H1 (cell line): Measurements from ENCODE around the gene FAM50B. TPM values are rescaled to one million over a fixed set of nuclear protein-coding genes. Genes with fewer than 3 reads are reported as not detected.

Experiments used
- CTCF ChIA-PET: fragments of 300-600 bp; sonication (Branson Sonifier 250); formaldehyde crosslinking; loops from one replicate; lab custom pipeline; 2021; ENCODE audit not compliant: partially characterized antibody; lab: Charles Lee
- POLR2A ChIA-PET: fragments of 300-600 bp; sonication (Branson Sonifier 250); formaldehyde crosslinking; loops from one replicate; lab custom pipeline; 2021; ENCODE audit warnings: inconsistent platforms; ENCODE audit not compliant: partially characterized antibody; lab: Charles Lee
- DNase-seq, 2 experiments: peaks; one replicate each; pipeline versions ENCODE4 v3.0.0 to v3.0.0-alpha.2; 2010 to 2022; ENCODE audit warnings: low spot score in 2 of 2, low read depth in 1 of 2, mixed read lengths in 1 of 2
- FAIRE-seq: peaks from 2 replicates; lab custom pipeline; 2011; peaks lifted over from hg19 to GRCh38; lab: Jason Lieb, UNC
- H2AFZ ChIP-seq: 2 replicates; pipeline ENCODE4 v1.8.1; 2012; ENCODE audit warnings: low read length, inconsistent platforms
- H2AK5ac ChIP-seq: 2 replicates; pipeline ENCODE4 v1.6.1; 2013; ENCODE audit warnings: low read depth, low read length
- H2BK120ac ChIP-seq: replicated peaks from 2 replicates; pipeline ENCODE3; 2013; ENCODE audit warnings: low read depth, low read length, inconsistent platforms
- H2BK12ac ChIP-seq: 2 replicates; pipeline ENCODE4 v1.6.1; 2013; ENCODE audit warnings: low read depth, low read length
- H2BK15ac ChIP-seq: 2 replicates; pipeline ENCODE4 v1.6.1; 2013; ENCODE audit warnings: low read length
- H2BK20ac ChIP-seq: 2 replicates; pipeline ENCODE4 v1.6.1; 2013; ENCODE audit warnings: low read length
- H2BK5ac ChIP-seq: 2 replicates; pipeline ENCODE4 v1.6.1; 2013; ENCODE audit warnings: low read depth, low read length
- H3K14ac ChIP-seq: 2 replicates; pipeline ENCODE4 v1.6.1; 2013; ENCODE audit warnings: inconsistent platforms; ENCODE audit not compliant: insufficient read length
- H3K18ac ChIP-seq: 2 replicates; pipeline ENCODE4 v1.6.1; 2013; ENCODE audit warnings: low read length; ENCODE audit errors: extremely low read depth
- H3K23ac ChIP-seq: 2 replicates; pipeline ENCODE4 v1.6.1; 2013; ENCODE audit warnings: inconsistent platforms; ENCODE audit not compliant: insufficient read length
- H3K23me2 ChIP-seq: 2 replicates; pipeline ENCODE4 v1.6.1; 2013; ENCODE audit warnings: low read depth, low read length
- H3K27ac ChIP-seq: 2 replicates; pipeline ENCODE4 v1.6.1; 2011; ENCODE audit warnings: low read depth, low read length, inconsistent platforms
- H3K27me3 ChIP-seq, 4 experiments: replicated peaks in 1 of 4; 1 replicate in 1 of 4; 2 replicates in 3 of 4; pipeline versions ENCODE4 v1.6.1 to v1.8.1; 2011 to 2013; ENCODE audit warnings: low read length in 3 of 4, mild to moderate bottlenecking in 3 of 4, inconsistent platforms in 2 of 4, mixed read lengths in 2 of 4, moderate library complexity in 1 of 4; ENCODE audit not compliant: control insufficient read depth in 3 of 4, insufficient read depth in 3 of 4; ENCODE audit errors: extremely low read depth in 1 of 4
- H3K36me3 ChIP-seq, 4 experiments: 2 replicates each; pipeline versions ENCODE4 v1.6.1 to v1.8.1; 2011 to 2013; ENCODE audit warnings: mild to moderate bottlenecking in 4 of 4, low read length in 3 of 4, moderate library complexity in 2 of 4, control low read depth in 1 of 4, inconsistent platforms in 1 of 4; ENCODE audit not compliant: insufficient read depth in 4 of 4, control insufficient read depth in 2 of 4
- H3K4ac ChIP-seq: replicated peaks from 2 replicates; pipeline ENCODE3; 2013; ENCODE audit warnings: low read length, low read depth, mixed read lengths, inconsistent platforms; ENCODE audit not compliant: insufficient read length
- H3K4me1 ChIP-seq, 4 experiments: replicated peaks in 1 of 4; 1 replicate in 1 of 4; 2 replicates in 3 of 4; pipeline versions ENCODE4 v1.6.1 to v1.8.1; 2011 to 2013; ENCODE audit warnings: low read length in 3 of 4, inconsistent platforms in 2 of 4, mixed read lengths in 1 of 4; ENCODE audit not compliant: insufficient read depth in 4 of 4, control insufficient read depth in 3 of 4
- H3K4me2 ChIP-seq, 2 experiments: 2 replicates each; pipeline versions ENCODE4 v1.6.1 to v1.8.1; 2011 to 2013; ENCODE audit warnings: low read depth in 2 of 2, low read length in 2 of 2, control low read depth in 1 of 2, inconsistent platforms in 1 of 2, mild to moderate bottlenecking in 1 of 2; ENCODE audit not compliant: insufficient read depth in 1 of 2
- H3K4me3 ChIP-seq, 4 experiments: fragments of 200-600, 300-600 bp in 1 of 4; sonication (generic), shearing (Covaris generic), sonication (Bioruptor Twin) in 1 of 4; 2 replicates each; pipeline versions ENCODE4 v1.5.1 to v1.8.1; 2011 to 2016; ENCODE audit warnings: low read length in 4 of 4, low read depth in 3 of 4, control low read depth in 2 of 4, inconsistent platforms in 2 of 4, mild to moderate bottlenecking in 2 of 4, mixed read lengths in 1 of 4, moderate library complexity in 1 of 4; ENCODE audit not compliant: insufficient read depth in 2 of 4; ENCODE audit errors: extremely low read depth in 1 of 4
- H3K56ac ChIP-seq: replicated peaks from 2 replicates; pipeline ENCODE3; 2013; ENCODE audit warnings: low read depth, mild to moderate bottlenecking, mixed read lengths, low read length, inconsistent platforms; ENCODE audit not compliant: insufficient read length
- H3K79me1 ChIP-seq: 2 replicates; pipeline ENCODE4 v1.6.1; 2013; ENCODE audit warnings: low read depth, low read length, control low read depth
- H3K79me2 ChIP-seq, 2 experiments: 2 replicates each; pipeline versions ENCODE4 v1.6.1 to v1.8.1; 2012 to 2013; ENCODE audit warnings: low read length in 2 of 2, mild to moderate bottlenecking in 2 of 2, inconsistent platforms in 1 of 2; ENCODE audit not compliant: insufficient read depth in 2 of 2, control insufficient read depth in 1 of 2
- H3K9ac ChIP-seq, 4 experiments: replicated peaks in 1 of 4; 1 replicate in 1 of 4; 2 replicates in 3 of 4; pipeline versions ENCODE4 v1.6.1 to v1.8.1; 2011 to 2013; ENCODE audit warnings: low read depth in 3 of 4, low read length in 3 of 4, control low read depth in 2 of 4, mild to moderate bottlenecking in 2 of 4, moderate library complexity in 2 of 4, inconsistent platforms in 1 of 4; ENCODE audit errors: extremely low read depth in 1 of 4
- H3K9me3 ChIP-seq, 2 experiments: 2 replicates each; pipeline versions ENCODE4 v1.6.1 to v1.8.1; 2012 to 2013; ENCODE audit warnings: mild to moderate bottlenecking in 2 of 2, moderate library complexity in 2 of 2, control low read depth in 1 of 2, inconsistent platforms in 1 of 2, low read depth in 1 of 2, low read length in 1 of 2, mixed read lengths in 1 of 2; ENCODE audit not compliant: insufficient read depth in 2 of 2
- H4K20me1 ChIP-seq, 2 experiments: replicated peaks in 1 of 2; 2 replicates each; pipeline versions ENCODE3 to v1.8.1; 2011 to 2013; ENCODE audit warnings: inconsistent platforms in 2 of 2, low read length in 2 of 2, mild to moderate bottlenecking in 1 of 2; ENCODE audit not compliant: insufficient read depth in 2 of 2, control insufficient read depth in 1 of 2
- H4K5ac ChIP-seq: 2 replicates; pipeline ENCODE4 v1.6.1; 2013; ENCODE audit warnings: low read length, low read depth, mixed read lengths, inconsistent platforms; ENCODE audit not compliant: insufficient read length
- H4K8ac ChIP-seq: 2 replicates; pipeline ENCODE4 v1.8.0; 2013; ENCODE audit warnings: mild to moderate bottlenecking, moderate library complexity, low read length, inconsistent platforms; ENCODE audit not compliant: insufficient read depth; ENCODE audit errors: extremely low read depth
- H4K91ac ChIP-seq: replicated peaks from 2 replicates; pipeline ENCODE3; 2013; ENCODE audit warnings: low read length, mixed read lengths, inconsistent platforms; ENCODE audit not compliant: insufficient read length
- CREB1 ChIP-seq: IDR thresholded peaks from 2 replicates; pipeline ENCODE4 v1.6.1; 2012; ENCODE audit warnings: inconsistent platforms
- CTCF ChIP-seq, 3 experiments: IDR thresholded peaks; 1 replicate in 2 of 3; 2 replicates in 1 of 3; pipeline versions ENCODE4 v1.5.1 to v1.6.1; 2011; ENCODE audit warnings: low read length in 3 of 3, mild to moderate bottlenecking in 3 of 3, inconsistent platforms in 2 of 3, low read depth in 1 of 3, moderate library complexity in 1 of 3; ENCODE audit not compliant: insufficient read depth in 1 of 3; ENCODE audit errors: control extremely low read depth in 1 of 3
- E2F6 ChIP-seq: IDR thresholded peaks from 2 replicates; pipeline ENCODE4 v1.6.1; 2012; ENCODE audit warnings: inconsistent platforms
- KDM1A ChIP-seq: fragments of 200-600, 300-600 bp; sonication (generic); IDR thresholded peaks from 2 replicates; pipeline ENCODE4 v1.7.1; 2016; ENCODE audit warnings: mild to moderate bottlenecking, low read length, borderline replicate concordance
- RAD21 ChIP-seq, 2 experiments: IDR thresholded peaks in 1 of 2; conservative IDR thresholded peaks in 1 of 2; 2 replicates each; pipeline ENCODE4 v1.6.1; 2011; ENCODE audit warnings: low read depth in 2 of 2, low read length in 2 of 2, improper control_type of control experiment in 1 of 2, inconsistent platforms in 1 of 2, mild to moderate bottlenecking in 1 of 2, moderate library complexity in 1 of 2
- RBBP5 ChIP-seq: IDR thresholded peaks from 2 replicates; pipeline ENCODE4 v1.7.1; 2012; ENCODE audit warnings: low read depth, mild to moderate bottlenecking, inconsistent platforms, low read length, moderate library complexity, borderline replicate concordance
- WGBS, 2 experiments: shearing (Covaris generic) in 1 of 2; methylation state at CpG; one replicate each; pipeline versions ENCODE4 v1.1.6 to v1.1.7; 2013 to 2015; ENCODE audit warnings: low lambda C conversion rate in 2 of 2, mixed read lengths in 2 of 2, inconsistent platforms in 1 of 2, low coverage in 1 of 2, missing lambda C conversion rate in 1 of 2; ENCODE audit not compliant: insufficient replicate concordance in 2 of 2, insufficient coverage in 1 of 2, insufficient read length in 1 of 2; ENCODE audit errors: extremely low coverage in 1 of 2, missing lambda C conversion rate in 1 of 2; 5-methylcytosine and 5-hydroxymethylcytosine counted together
- polyA plus RNA-seq, 7 experiments: library from polyadenylated mRNA; depleted of rRNA in 3 of 7; stranded (reverse) in 5 of 7; unstranded in 2 of 7; fragments of >200 nt in 5 of 7; fragments of 200-250 nt in 2 of 7; gene quantifications; 1 replicate in 5 of 7; 2 replicates in 1 of 7; 4 replicates in 1 of 7; pipeline versions ENCODE4 v1.2.1 to v1.2.3, GENCODE V29; 2011 to 2013; ENCODE audit warnings: missing spikeins in 2 of 7, mixed read lengths in 2 of 7
- total RNA-seq: library from RNA; stranded (reverse); fragmentation: NEBNext Ultra II Directional; extraction: Animal tissue kit (Norgen Biotek cat#: 25700); gene quantifications from 2 replicates; pipeline ENCODE4 v1.2.1, GENCODE V29; 2021

FAM50B gene
- total and polyA plus RNA-seq, 2 of the 8 experiments (the other 6 are each of a cell fraction or from before 2014, with no cell fraction given) = 3.1 to 3.2 TPM

- H4K91ac ChIP-seq = no peak overlapping the region
- DNase-seq (peak; percentile 33 to 77), FAIRE-seq (no peak)
- H3K4ac ChIP-seq = no peak overlapping the region
- H2AFZ ChIP-seq = no peak overlapping the region
- peaks cover 0 to 9% (median 4%) of the 10 kb centered on the region in 4 experiments; a peak in 5 of 7 replicates for H3K4me1 ChIP-seq
- WGBS, 2 experiments = 47% methylated on average over 15 of the region's 15 CpGs; no CpG with 5 or more reads in 1 of the 2 experiments
- H3K27me3 ChIP-seq = peaks cover 0 to 2% (median under 1%) of the 10 kb centered on the region in 4 experiments; a peak in 1 of 7 replicates
- peak; percentile 79; the same call in 1 of the 2 replicates for TF ChIP-seq KDM1A
- TF ChIP-seq CTCF (IDR thresholded peaks at IDR 0.05; ENCODE audit: control extremely low read depth in 1 of 3, insufficient read depth in 1 of 3, low read depth in 1 of 3, low read length in 3 of 3) = peak; percentile 60 to 82 (median 69)
- TF ChIP-seq RBBP5 = no peak
- no peak for TF ChIP-seq E2F6
- TF ChIP-seq CREB1 = peak; percentile 47; the same call in 1 of the 2 replicates
- peak; percentile 62 to 74 for TF ChIP-seq RAD21 (IDR thresholded peaks at IDR 0.05 in 1 of 2, conservative IDR thresholded peaks at IDR 0.05 in 1 of 2; ENCODE audit: low read depth in 2 of 2, low read length in 2 of 2)
- H3K4me2 ChIP-seq = no peak overlapping the region
- no peak overlapping the region for H3K18ac ChIP-seq
- no peak overlapping the region for H3K14ac ChIP-seq
- H2BK15ac ChIP-seq = no peak overlapping the region; the same call in 1 of the 2 replicates
- no peaks in the 10 kb centered on the region; a peak in 1 of 8 replicates for H3K36me3 ChIP-seq
- no peak overlapping the region for H3K4me3 ChIP-seq
- no peak overlapping the region for H2AK5ac ChIP-seq
- no peaks in the 10 kb centered on the region for H3K9me3 ChIP-seq
- H3K23ac ChIP-seq = no peak overlapping the region
- no peak overlapping the region for H2BK20ac ChIP-seq
- no peaks in the 10 kb centered on the region for H3K79me1 ChIP-seq
- H2BK12ac ChIP-seq = no peak overlapping the region; the same call in 1 of the 2 replicates
- POLR2A ChIA-PET = no interaction called here
- H2BK5ac ChIP-seq = no peak overlapping the region
- no peak overlapping the region for H2BK120ac ChIP-seq
- H4K8ac ChIP-seq = no peak overlapping the region
- no peaks in the 10 kb centered on the region for H3K79me2 ChIP-seq
- H3K27ac ChIP-seq = no peak overlapping the region
- H3K9ac ChIP-seq = no peak overlapping the region
- no peak overlapping the region for H3K56ac ChIP-seq
- CTCF ChIA-PET = interaction anchor here (0.7 to 5.5 kb wide), 20 partner anchors 8 to 173 kb away, joined by 3 to 63 read pairs (median 5); partner anchors contain the start of gene FAM50B
- no peak overlapping the region for H4K5ac ChIP-seq
- H4K20me1 ChIP-seq = no peaks in the 10 kb centered on the region
- no peaks in the 10 kb centered on the region for H3K23me2 ChIP-seq
Observed at GRCh38 chr6:3825331-3825831, 23.8 kb upstream of the FAM50B start.
